SKM-1 treated with dmso at 0.1 percent for 144 hours (cell line): ENCODE measurements around the gene RAF1.
"Not testable (repeated sequence)": the region's sequence is repeated elsewhere in the genome, so short reads cannot be mapped to it uniquely, and the experiment has no call there.

Experiments used
- DNase-seq: peaks from one replicate; lab custom pipeline; 2025; ENCODE audit not compliant: unreplicated experiment; lab: John Stamatoyannopoulos, UW

The RAF1 gene

GRCh38 chr3:12560505-12561190 lies 103.3 kb downstream of the RAF1 start:
- DNase-seq = no peak

GRCh38 chr3:12559520-12559919 lies 104.4 kb downstream of the RAF1 start:
- no peak for DNase-seq

GRCh38 chr3:12558706-12559105 lies 105.2 kb downstream of the RAF1 start:
- DNase-seq = no peak

GRCh38 chr3:12557473-12558100 lies 106.3 kb downstream of the RAF1 start:
- DNase-seq = peak; percentile 45

GRCh38 chr3:12556690-12557472 lies 107.0 kb downstream of the RAF1 start, which contains the start of gene MKRN2:
Gene MKRN2 (plus strand): TSS chr3:12557087. CDS start chr3:12557151, 64 bp downstream.
- peak; percentile 80 for DNase-seq

GRCh38 chr3:12556314-12556689 lies 107.6 kb downstream of the RAF1 start:
- DNase-seq = no peak

- no peak for DNase-seq
These were observed 110.0 kb downstream of the RAF1 start for GRCh38 chr3:12553921-12554391.

- no peak for DNase-seq
These were observed 113.8 kb downstream of the RAF1 start for GRCh38 chr3:12549971-12550760.

- no peak for DNase-seq
These were observed 118.5 kb downstream of the RAF1 start, which contains the start of gene MKRN2OS for GRCh38 chr3:12545473-12545791. Gene MKRN2OS (minus strand): TSS chr3:12545499. CDS start chr3:12545464, 35 bp downstream.

GRCh38 chr3:12544652-12545472 lies 119.1 kb downstream of the RAF1 start:
- DNase-seq = no peak

- DNase-seq = not testable (repeated sequence)
These were observed 120.4 kb downstream of the RAF1 start for GRCh38 chr3:12543497-12543896.

GRCh38 chr3:12541625-12542024 lies 122.3 kb downstream of the RAF1 start:
- DNase-seq = no peak

GRCh38 chr3:12536423-12536822 lies 127.5 kb downstream of the RAF1 start:
- no peak for DNase-seq
